OCI-LY1 (cell line): ENCODE results near the gene KCNH8.

ENCODE experiments used
- CTCF ChIP-seq: fragments of 200-600 bp; sonication (generic), shearing (Covaris generic); IDR thresholded peaks from 2 replicates; pipeline ENCODE4 v1.5.1; 2017; ENCODE audit warnings: mild to moderate bottlenecking, antibody characterized with exemption, low read length, moderate library complexity, mixed read lengths
- EZH2 ChIP-seq: fragments of 200-600 bp; sonication (generic), shearing (Covaris generic); IDR thresholded peaks from 2 replicates; pipeline ENCODE4 v1.8.0; 2017; ENCODE audit warnings: borderline replicate concordance, mixed run types, mild to moderate bottlenecking, antibody characterized with exemption, low read length, moderate library complexity, mixed read lengths

GRCh38 chr3:19573644-19574043 is 425.3 kb downstream of the KCNH8 start:
- TF ChIP-seq CTCF: no peak
- no peak for TF ChIP-seq EZH2
